Measurements from ENCODE around the gene THADA. TPM values are rescaled to one million over a fixed set of nuclear protein-coding genes. Genes with fewer than 3 reads are reported as not detected.

Gene THADA
- total and polyA plus RNA-seq, 3 experiments from 2014 or later = 12.2 to 48.7 (median 45.8) TPM

DNA sequence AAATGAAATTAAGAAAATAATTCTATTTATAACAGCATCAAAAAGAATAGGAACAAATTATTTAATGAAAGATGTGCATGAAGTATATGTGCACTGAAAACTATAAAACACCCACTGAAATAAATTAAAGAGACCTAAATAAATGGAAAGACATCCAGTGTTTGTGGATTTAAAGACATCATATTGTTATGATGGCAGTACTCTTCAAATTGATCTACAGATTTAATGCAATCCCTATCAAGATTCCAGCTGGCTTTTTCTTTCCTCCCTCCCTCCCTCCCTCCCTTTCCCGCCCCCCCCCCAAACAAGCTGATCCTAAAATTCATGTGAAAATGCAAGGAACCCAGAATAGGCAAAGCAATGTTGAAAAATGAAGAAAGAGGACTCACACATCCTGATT is 285.9 kb downstream of the THADA start:
- peaks cover 0 to 8% (median 3%) of the 10 kb centered on the region in 3 donors for H3K4me1 Mint-ChIP-seq
- CTCF ChIA-PET = no interaction called here

DNA sequence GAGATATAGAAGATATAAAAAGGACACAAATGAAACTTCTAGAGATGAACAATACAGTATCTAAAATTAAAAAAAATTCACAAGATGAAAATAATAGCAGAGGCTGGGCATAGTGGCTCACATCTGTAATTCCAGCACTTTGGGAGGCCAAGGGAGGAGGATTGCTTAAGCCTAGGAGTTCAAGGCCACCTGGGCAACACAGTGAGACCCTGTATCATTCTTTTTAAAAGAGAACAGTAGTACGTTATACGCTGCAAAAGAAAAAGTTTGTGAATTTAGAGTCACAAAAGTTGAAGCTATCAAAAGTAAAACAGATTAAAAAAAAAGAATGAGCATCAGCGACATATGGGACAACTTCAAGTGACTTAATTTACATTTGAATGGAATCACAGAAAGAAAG is 287.9 kb downstream of the THADA start:
- peaks cover 4 to 8% (median 6%) of the 10 kb centered on the region in 3 donors for H3K4me1 Mint-ChIP-seq
- H3K27me3 Mint-ChIP-seq = peaks cover 0 to 3% of the 10 kb centered on the region in 2 donors
- no peak for DNase-seq
- H3K27me3 ChIP-seq (ENCODE audit: insufficient read depth, low read length, poor library complexity, severe bottlenecking) = no peaks in the 10 kb centered on the region
- no peak overlapping the region for H3K27ac Mint-ChIP-seq
- peaks cover 4 to 35% (median 17%) of the 10 kb centered on the region in 3 donors for H3K36me3 Mint-ChIP-seq
- no peaks in the 10 kb centered on the region for H3K9me3 ChIP-seq (ENCODE audit: low read length)
- H3K4me3 Mint-ChIP-seq = no peak overlapping the region
- POLR2A ChIA-PET = no interaction called here
- H3K27ac ChIP-seq (ENCODE audit: low read depth, low read length) = no peak overlapping the region
- no peak overlapping the region for H3K4me3 ChIP-seq (ENCODE audit: low read length)
- no peaks in the 10 kb centered on the region for H3K36me3 ChIP-seq (ENCODE audit: insufficient read depth, low read length)
- no peaks in the 10 kb centered on the region for H3K9me3 Mint-ChIP-seq
- no peaks in the 10 kb centered on the region for H3K4me1 ChIP-seq (ENCODE audit: insufficient read depth, low read length)
- CTCF ChIA-PET = no interaction called here

More for the DNA sequence above, 285.9 kb downstream of the THADA start:
- Mint-ChIP-seq H3K36me3 (peaks cover 4 to 27% (median 11%) of the 10 kb centered on the region in 3 donors), H3K4me3 (no peak overlapping the region), H3K27ac (no peak overlapping the region), H3K9me3 (no peaks in the 10 kb centered on the region), H3K27me3 (peaks cover 0 to 3% of the 10 kb centered on the region in 2 donors)
- no peak for DNase-seq
- H3K4me1 ChIP-seq (ENCODE audit: insufficient read depth, low read length) = no peaks in the 10 kb centered on the region
- no peaks in the 10 kb centered on the region for H3K36me3 ChIP-seq (ENCODE audit: insufficient read depth, low read length)
- no peak overlapping the region for H3K27ac ChIP-seq (ENCODE audit: low read depth, low read length)
- H3K27me3 ChIP-seq (ENCODE audit: insufficient read depth, low read length, poor library complexity, severe bottlenecking) = no peaks in the 10 kb centered on the region
- H3K4me3 ChIP-seq (ENCODE audit: low read length) = no peak overlapping the region
- no peaks in the 10 kb centered on the region for H3K9me3 ChIP-seq (ENCODE audit: low read length)
- POLR2A ChIA-PET = no interaction called here

GRCh38 chr2:43307046-43307445 is 288.8 kb downstream of the THADA start:
- H3K4me1 Mint-ChIP-seq = peaks cover 4 to 9% (median 6%) of the 10 kb centered on the region in 3 donors
- no peak for DNase-seq
- Histone ChIP-seq H3K27me3 (ENCODE audit: insufficient read depth, low read length, poor library complexity, severe bottlenecking) (no peaks in the 10 kb centered on the region), H3K4me1 (ENCODE audit: insufficient read depth, low read length) (no peaks in the 10 kb centered on the region), H3K9me3 (ENCODE audit: low read length) (no peaks in the 10 kb centered on the region), H3K4me3 (ENCODE audit: low read length) (no peak overlapping the region), H3K36me3 (ENCODE audit: insufficient read depth, low read length) (no peaks in the 10 kb centered on the region), H3K27ac (ENCODE audit: low read depth, low read length) (no peak overlapping the region)
- no peak overlapping the region for H3K27ac Mint-ChIP-seq
- H3K27me3 Mint-ChIP-seq = peaks cover 0 to 3% of the 10 kb centered on the region in 2 donors
- no peaks in the 10 kb centered on the region for H3K9me3 Mint-ChIP-seq
- CTCF ChIA-PET = no interaction called here
- POLR2A ChIA-PET = no interaction called here
- H3K36me3 Mint-ChIP-seq = peaks cover 4 to 33% (median 15%) of the 10 kb centered on the region in 3 donors
- no peak overlapping the region for H3K4me3 Mint-ChIP-seq

DNA sequence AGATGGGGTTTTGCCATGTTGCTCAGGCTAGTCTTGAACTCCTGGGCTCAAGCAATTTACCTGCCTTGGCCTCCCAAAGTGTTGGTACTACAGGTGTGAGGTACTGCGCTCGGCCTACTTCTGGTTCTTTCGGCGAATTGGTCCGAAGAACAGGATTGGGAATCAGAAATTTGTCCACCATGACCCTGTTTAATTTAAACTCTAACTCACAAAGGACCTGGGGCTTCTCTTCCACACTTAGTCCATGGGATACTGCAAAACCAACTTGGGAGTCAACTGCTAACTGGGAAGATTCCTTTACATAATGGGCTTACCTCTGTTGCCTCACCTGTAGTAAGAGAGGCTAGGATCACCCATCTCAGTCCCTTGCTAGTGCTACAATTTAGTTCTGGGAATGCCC is 289.6 kb downstream of the THADA start:
- no peak overlapping the region for H3K27ac ChIP-seq (ENCODE audit: low read depth, low read length)
- Mint-ChIP-seq H3K27ac (no peak overlapping the region), H3K4me3 (no peak overlapping the region), H3K27me3 (peaks cover 0 to 3% of the 10 kb centered on the region in 2 donors), H3K9me3 (no peaks in the 10 kb centered on the region), H3K36me3 (peaks cover 4 to 27% (median 15%) of the 10 kb centered on the region in 3 donors), H3K4me1 (peaks cover 4 to 10% (median 6%) of the 10 kb centered on the region in 3 donors)
- no peaks in the 10 kb centered on the region for H3K36me3 ChIP-seq (ENCODE audit: insufficient read depth, low read length)
- H3K4me1 ChIP-seq (ENCODE audit: insufficient read depth, low read length) = no peaks in the 10 kb centered on the region
- H3K9me3 ChIP-seq (ENCODE audit: low read length) = no peaks in the 10 kb centered on the region
- no peak for DNase-seq
- no peak overlapping the region for H3K4me3 ChIP-seq (ENCODE audit: low read length)
- no peaks in the 10 kb centered on the region for H3K27me3 ChIP-seq (ENCODE audit: insufficient read depth, low read length, poor library complexity, severe bottlenecking)
- ChIA-PET POLR2A (interaction anchor here (0.6 kb wide), 1 partner anchor 18 kb away, joined by 3 read pairs; no protein-coding TSS in a partner anchor), CTCF (no interaction called here)

DNA sequence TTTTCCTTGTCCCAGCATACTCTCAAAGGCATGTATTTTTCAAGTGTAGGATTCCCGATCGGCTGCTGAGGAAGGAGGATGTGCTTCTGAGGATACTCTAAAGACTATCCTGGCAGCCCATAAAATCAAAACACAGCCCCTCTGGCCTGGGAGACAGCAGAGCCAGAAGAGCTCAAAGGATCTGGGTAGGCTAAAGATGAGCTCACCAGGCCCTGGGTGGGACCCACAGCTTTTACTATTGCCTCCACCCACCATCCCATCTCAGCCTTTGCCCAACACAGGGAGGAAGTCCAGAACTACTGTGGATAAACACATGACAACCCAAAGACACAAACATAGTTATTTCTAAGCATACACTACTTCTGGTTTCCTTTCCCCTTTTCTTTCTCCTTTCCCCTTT is 290.3 kb downstream of the THADA start:
- DNase-seq = no peak
- H3K4me3 Mint-ChIP-seq = no peak overlapping the region
- H3K9me3 ChIP-seq (ENCODE audit: low read length) = no peaks in the 10 kb centered on the region
- H3K27me3 Mint-ChIP-seq = peaks cover 0 to 3% of the 10 kb centered on the region in 2 donors
- H3K27ac Mint-ChIP-seq = peak overlapping the region in 1 of 8 donors; percentile 33
- H3K4me1 ChIP-seq (ENCODE audit: insufficient read depth, low read length) = no peaks in the 10 kb centered on the region
- H3K9me3 Mint-ChIP-seq = no peaks in the 10 kb centered on the region
- no peak overlapping the region for H3K4me3 ChIP-seq (ENCODE audit: low read length)
- H3K4me1 Mint-ChIP-seq = peaks cover 4 to 10% (median 6%) of the 10 kb centered on the region in 3 donors
- ChIA-PET CTCF (no interaction called here), POLR2A (no interaction called here)
- H3K36me3 Mint-ChIP-seq = peaks cover 4 to 23% (median 13%) of the 10 kb centered on the region in 3 donors
- H3K27me3 ChIP-seq (ENCODE audit: insufficient read depth, low read length, poor library complexity, severe bottlenecking) = no peaks in the 10 kb centered on the region
- H3K36me3 ChIP-seq (ENCODE audit: insufficient read depth, low read length) = no peaks in the 10 kb centered on the region
- H3K27ac ChIP-seq (ENCODE audit: low read depth, low read length) = no peak overlapping the region

DNA sequence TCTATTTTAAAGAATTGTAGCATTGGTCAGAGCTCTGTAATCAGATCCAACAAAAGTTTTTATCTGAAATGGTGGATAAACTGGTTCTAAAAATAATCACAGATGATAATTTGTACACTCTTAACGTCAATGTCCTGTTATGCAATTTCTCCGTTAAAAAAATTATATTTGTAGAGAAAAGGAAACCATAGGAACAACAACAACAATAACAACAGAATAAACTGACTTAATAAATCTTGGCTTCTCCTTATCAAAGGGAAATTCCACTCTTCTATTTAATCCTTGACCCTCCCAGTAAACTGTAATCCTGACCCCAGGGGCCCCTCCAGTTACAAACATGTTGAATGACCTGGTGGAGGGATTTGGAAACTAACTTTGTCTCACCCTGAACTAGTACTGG is 290.8 kb downstream of the THADA start:
- ChIA-PET POLR2A (no interaction called here), CTCF (no interaction called here)
- Histone ChIP-seq H3K27me3 (ENCODE audit: insufficient read depth, low read length, poor library complexity, severe bottlenecking) (no peaks in the 10 kb centered on the region), H3K9me3 (ENCODE audit: low read length) (no peaks in the 10 kb centered on the region), H3K4me1 (ENCODE audit: insufficient read depth, low read length) (no peaks in the 10 kb centered on the region), H3K4me3 (ENCODE audit: low read length) (no peak overlapping the region), H3K27ac (ENCODE audit: low read depth, low read length) (no peak overlapping the region), H3K36me3 (ENCODE audit: insufficient read depth, low read length) (no peaks in the 10 kb centered on the region)
- H3K4me1 Mint-ChIP-seq = peaks cover 7 to 10% (median 9%) of the 10 kb centered on the region in 3 donors
- peak overlapping the region in 1 of 8 donors; percentile 33 for H3K27ac Mint-ChIP-seq
- no peaks in the 10 kb centered on the region for H3K9me3 Mint-ChIP-seq
- peaks cover 0 to 3% of the 10 kb centered on the region in 2 donors for H3K27me3 Mint-ChIP-seq
- peaks cover 4 to 19% (median 14%) of the 10 kb centered on the region in 3 donors for H3K36me3 Mint-ChIP-seq
- no peak overlapping the region for H3K4me3 Mint-ChIP-seq
- DNase-seq = no peak

DNA sequence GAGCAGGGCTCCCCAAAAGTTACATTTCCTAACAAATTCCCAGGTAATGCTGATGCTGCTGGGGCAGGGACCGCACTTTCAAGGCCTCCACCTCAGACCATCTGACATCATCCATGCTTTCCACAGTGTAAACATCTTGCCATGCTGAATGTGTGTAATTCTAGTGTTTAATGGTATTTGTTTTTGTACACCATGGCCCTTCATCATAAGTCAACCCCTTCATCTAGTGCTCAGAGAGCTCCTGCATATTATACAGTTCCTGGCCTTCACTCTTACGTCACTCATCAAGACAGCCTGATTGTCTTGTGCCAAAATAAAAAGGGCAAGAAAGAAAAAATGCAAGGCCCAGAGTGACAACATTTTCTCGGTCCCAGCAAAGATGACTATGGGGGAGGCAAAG is 291.9 kb downstream of the THADA start:
- no peaks in the 10 kb centered on the region for H3K27me3 ChIP-seq (ENCODE audit: insufficient read depth, low read length, poor library complexity, severe bottlenecking)
- CTCF ChIA-PET = no interaction called here

GRCh38 chr2:43302961-43303494 is 292.8 kb downstream of the THADA start:
- Mint-ChIP-seq H3K4me1 (peaks cover 2 to 9% (median 4%) of the 10 kb centered on the region in 3 donors), H3K27ac (no peak overlapping the region)

More for the DNA sequence above, 291.9 kb downstream of the THADA start:
- Histone ChIP-seq H3K9me3 (ENCODE audit: low read length) (no peaks in the 10 kb centered on the region), H3K36me3 (ENCODE audit: insufficient read depth, low read length) (no peaks in the 10 kb centered on the region), H3K4me1 (ENCODE audit: insufficient read depth, low read length) (no peaks in the 10 kb centered on the region), H3K27ac (ENCODE audit: low read depth, low read length) (no peak overlapping the region), H3K4me3 (ENCODE audit: low read length) (no peak overlapping the region)
- DNase-seq = no peak
- H3K27ac Mint-ChIP-seq = no peak overlapping the region
- H3K4me3 Mint-ChIP-seq = no peak overlapping the region
- no peaks in the 10 kb centered on the region for H3K9me3 Mint-ChIP-seq
- peaks cover 4 to 9% (median 4%) of the 10 kb centered on the region in 3 donors for H3K4me1 Mint-ChIP-seq
- H3K36me3 Mint-ChIP-seq = peaks cover 4 to 18% (median 14%) of the 10 kb centered on the region in 3 donors
- POLR2A ChIA-PET = no interaction called here
- peaks cover 0 to 3% of the 10 kb centered on the region in 2 donors for H3K27me3 Mint-ChIP-seq

More at GRCh38 chr2:43302961-43303494, 292.8 kb downstream of the THADA start:
- ChIA-PET POLR2A (no interaction called here), CTCF (no interaction called here)
- H3K27me3 ChIP-seq (ENCODE audit: insufficient read depth, low read length, poor library complexity, severe bottlenecking) = no peaks in the 10 kb centered on the region
- no peaks in the 10 kb centered on the region for H3K4me1 ChIP-seq (ENCODE audit: insufficient read depth, low read length)
- no peaks in the 10 kb centered on the region for H3K9me3 ChIP-seq (ENCODE audit: low read length)
- Mint-ChIP-seq H3K36me3 (peaks cover 1 to 15% (median 14%) of the 10 kb centered on the region in 3 donors), H3K4me3 (no peak overlapping the region), H3K27me3 (peaks cover 0 to 3% of the 10 kb centered on the region in 2 donors), H3K9me3 (no peaks in the 10 kb centered on the region)
- H3K27ac ChIP-seq (ENCODE audit: low read depth, low read length) = no peak overlapping the region
- H3K4me3 ChIP-seq (ENCODE audit: low read length) = no peak overlapping the region
- no peaks in the 10 kb centered on the region for H3K36me3 ChIP-seq (ENCODE audit: insufficient read depth, low read length)
- DNase-seq = no peak

Data from CD8-positive, alpha-beta memory T cell (primary cell).